Measurements from ENCODE around the gene GALNT10.
A peak's percentile ranks its signal among the peaks of the same experiment; 100 is the strongest.

GALNT10 gene

DNA sequence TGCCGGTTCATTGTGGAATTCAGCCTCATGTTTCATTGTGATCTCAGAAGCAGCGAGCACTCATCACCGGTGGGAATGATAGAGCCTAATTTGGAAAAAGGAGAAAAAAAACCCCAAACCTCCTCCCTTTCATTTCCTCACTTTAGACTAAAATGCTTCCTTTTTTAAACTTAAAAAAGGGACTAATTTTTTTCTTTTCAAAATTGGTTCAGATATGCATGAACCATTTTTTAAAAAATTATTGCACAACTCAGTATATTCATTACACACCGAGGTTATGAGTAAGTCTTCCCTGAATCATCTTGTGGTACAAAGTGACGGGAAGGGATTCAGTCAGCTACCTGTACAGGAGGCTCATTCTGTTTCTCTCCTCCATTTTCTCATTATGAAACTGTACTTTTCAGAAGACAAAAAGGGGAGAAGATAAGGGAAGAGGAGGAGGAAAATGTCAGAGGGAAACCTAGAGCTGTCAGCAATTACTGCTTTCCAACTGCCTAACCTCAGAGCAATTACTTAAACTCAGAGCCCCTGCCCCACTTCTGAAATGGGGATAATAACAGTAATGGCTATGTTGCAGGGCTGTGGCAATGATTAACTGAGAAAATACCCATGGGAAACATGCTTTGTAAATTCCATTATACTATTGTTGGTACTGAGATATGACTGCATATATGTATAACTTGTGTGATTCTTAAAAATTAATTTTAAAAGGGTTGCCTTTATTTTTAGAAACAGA is 24.0 kb downstream of the GALNT10 start:
- Histone ChIP-seq H3K9me3 (ENCODE audit: control insufficient read depth in 2 of 2, low read length in 2 of 2) (no peaks in the 10 kb centered on the region), H3K9ac (ENCODE audit: low read depth in 1 of 2, low read length in 2 of 2) (no peak overlapping the region), H3K4me1 (ENCODE audit: control insufficient read depth in 2 of 2, insufficient read depth in 2 of 2, low read length in 2 of 2) (no peaks in the 10 kb centered on the region), H3K27ac (ENCODE audit: low read depth in 2 of 2, low read length in 2 of 2) (no peak overlapping the region), H3K27me3 (ENCODE audit: control insufficient read depth in 2 of 2, insufficient read depth in 2 of 2, low read length in 2 of 2) (no peaks in the 10 kb centered on the region), H3K36me3 (ENCODE audit: control insufficient read depth in 2 of 2, insufficient read depth in 2 of 2, low read length in 2 of 2) (peaks cover 0 to 3% of the 10 kb centered on the region in 2 donors), H3K4me3 (ENCODE audit: low read length in 2 of 2) (no peak overlapping the region)

DNA sequence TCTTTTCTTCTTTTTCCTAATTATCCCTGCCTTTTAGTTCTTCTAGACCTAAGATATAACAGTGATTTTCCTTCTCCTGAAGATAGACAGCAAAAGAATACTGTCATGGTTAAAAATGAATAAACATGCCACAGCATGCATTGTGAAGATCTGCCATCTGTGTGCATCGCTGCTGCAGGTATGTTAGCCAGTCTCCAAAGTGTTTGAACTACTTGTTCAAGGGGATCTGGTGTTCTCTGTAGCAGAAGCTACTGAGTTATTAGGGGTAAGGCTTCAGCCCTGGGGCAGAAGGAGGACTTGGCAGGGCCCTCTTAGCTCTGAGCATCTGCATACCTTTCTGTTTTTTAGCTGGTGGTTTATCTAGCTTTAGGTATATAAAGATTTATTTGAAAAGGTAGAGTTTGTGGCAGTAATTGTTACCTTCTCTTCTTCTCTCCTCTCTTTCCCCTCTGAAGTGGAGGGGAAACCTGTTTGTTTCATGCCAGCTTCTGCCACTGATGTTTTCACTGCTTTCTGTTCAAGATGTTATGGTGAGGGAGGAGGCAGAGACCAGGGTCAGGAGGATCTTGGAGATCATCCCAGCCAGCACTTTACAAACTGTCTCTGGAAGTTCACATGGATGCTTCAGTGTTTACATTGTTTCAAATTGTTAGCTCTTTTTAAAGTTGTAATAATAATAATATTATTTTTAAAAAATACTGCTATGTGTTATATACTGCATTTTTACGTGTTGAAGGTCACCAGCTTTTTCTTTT is 25.2 kb downstream of the GALNT10 start:
- Histone ChIP-seq H3K27me3 (ENCODE audit: control insufficient read depth in 2 of 2, insufficient read depth in 2 of 2, low read length in 2 of 2) (no peaks in the 10 kb centered on the region), H3K9me3 (ENCODE audit: control insufficient read depth in 2 of 2, low read length in 2 of 2) (no peaks in the 10 kb centered on the region), H3K4me3 (ENCODE audit: low read length in 2 of 2) (no peak overlapping the region), H3K4me1 (ENCODE audit: control insufficient read depth in 2 of 2, insufficient read depth in 2 of 2, low read length in 2 of 2) (no peaks in the 10 kb centered on the region), H3K27ac (ENCODE audit: low read depth in 2 of 2, low read length in 2 of 2) (no peak overlapping the region), H3K9ac (ENCODE audit: low read depth in 1 of 2, low read length in 2 of 2) (no peak overlapping the region), H3K36me3 (ENCODE audit: control insufficient read depth in 2 of 2, insufficient read depth in 2 of 2, low read length in 2 of 2) (peaks cover 0 to 3% of the 10 kb centered on the region in 2 donors)

- Histone ChIP-seq H3K27me3 (ENCODE audit: control insufficient read depth in 2 of 2, insufficient read depth in 2 of 2, low read length in 2 of 2) (no peaks in the 10 kb centered on the region), H3K9me3 (ENCODE audit: control insufficient read depth in 2 of 2, low read length in 2 of 2) (no peaks in the 10 kb centered on the region), H3K27ac (ENCODE audit: low read depth in 2 of 2, low read length in 2 of 2) (no peak overlapping the region), H3K36me3 (ENCODE audit: control insufficient read depth in 2 of 2, insufficient read depth in 2 of 2, low read length in 2 of 2) (peaks cover 0 to 3% of the 10 kb centered on the region in 2 donors), H3K9ac (ENCODE audit: low read depth in 1 of 2, low read length in 2 of 2) (no peak overlapping the region), H3K4me1 (ENCODE audit: control insufficient read depth in 2 of 2, insufficient read depth in 2 of 2, low read length in 2 of 2) (no peaks in the 10 kb centered on the region), H3K4me3 (ENCODE audit: low read length in 2 of 2) (no peak overlapping the region)
Measured at GRCh38 chr5:154217462-154217861, 26.9 kb downstream of the GALNT10 start.

DNA sequence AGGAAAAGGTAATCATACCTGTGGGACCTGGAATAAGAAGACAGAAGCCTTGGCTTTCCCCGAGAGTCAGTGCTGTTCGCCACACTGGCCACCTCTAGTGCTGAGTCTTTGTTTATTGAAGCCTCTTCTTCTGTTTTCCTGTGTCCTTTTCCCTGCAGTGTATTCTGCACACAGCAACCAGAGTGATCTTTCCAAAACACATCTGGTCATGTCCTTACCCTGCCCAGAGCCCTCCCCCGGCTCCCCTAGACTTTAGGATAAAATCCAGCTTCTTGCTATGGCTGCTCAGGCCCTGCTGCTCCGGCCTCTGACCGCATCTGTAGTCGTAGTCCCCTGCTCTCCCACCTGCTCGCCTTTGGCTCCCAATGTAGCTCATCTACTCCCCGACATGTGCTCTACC is 28.3 kb downstream of the GALNT10 start:
- Histone ChIP-seq H3K9me3 (ENCODE audit: control insufficient read depth in 2 of 2, low read length in 2 of 2) (no peaks in the 10 kb centered on the region), H3K27ac (ENCODE audit: low read depth in 2 of 2, low read length in 2 of 2) (no peak overlapping the region), H3K36me3 (ENCODE audit: control insufficient read depth in 2 of 2, insufficient read depth in 2 of 2, low read length in 2 of 2) (peaks cover 0 to 3% of the 10 kb centered on the region in 2 donors)

GRCh38 chr5:154220625-154221024 is 30.1 kb downstream of the GALNT10 start:
- Histone ChIP-seq H3K36me3 (ENCODE audit: control insufficient read depth in 2 of 2, insufficient read depth in 2 of 2, low read length in 2 of 2) (peaks cover 0 to 3% of the 10 kb centered on the region in 2 donors), H3K4me3 (ENCODE audit: low read length in 2 of 2) (no peak overlapping the region), H3K4me1 (ENCODE audit: control insufficient read depth in 2 of 2, insufficient read depth in 2 of 2, low read length in 2 of 2) (no peaks in the 10 kb centered on the region), H3K9ac (ENCODE audit: low read depth in 1 of 2, low read length in 2 of 2) (no peak overlapping the region), H3K27ac (ENCODE audit: low read depth in 2 of 2, low read length in 2 of 2) (no peak overlapping the region), H3K9me3 (ENCODE audit: control insufficient read depth in 2 of 2, low read length in 2 of 2) (no peaks in the 10 kb centered on the region), H3K27me3 (ENCODE audit: control insufficient read depth in 2 of 2, insufficient read depth in 2 of 2, low read length in 2 of 2) (no peaks in the 10 kb centered on the region)

More for the DNA sequence above, 28.3 kb downstream of the GALNT10 start:
- Histone ChIP-seq H3K27me3 (ENCODE audit: control insufficient read depth in 2 of 2, insufficient read depth in 2 of 2, low read length in 2 of 2) (no peaks in the 10 kb centered on the region), H3K4me1 (ENCODE audit: control insufficient read depth in 2 of 2, insufficient read depth in 2 of 2, low read length in 2 of 2) (no peaks in the 10 kb centered on the region), H3K4me3 (ENCODE audit: low read length in 2 of 2) (no peak overlapping the region), H3K9ac (ENCODE audit: low read depth in 1 of 2, low read length in 2 of 2) (no peak overlapping the region)

DNA sequence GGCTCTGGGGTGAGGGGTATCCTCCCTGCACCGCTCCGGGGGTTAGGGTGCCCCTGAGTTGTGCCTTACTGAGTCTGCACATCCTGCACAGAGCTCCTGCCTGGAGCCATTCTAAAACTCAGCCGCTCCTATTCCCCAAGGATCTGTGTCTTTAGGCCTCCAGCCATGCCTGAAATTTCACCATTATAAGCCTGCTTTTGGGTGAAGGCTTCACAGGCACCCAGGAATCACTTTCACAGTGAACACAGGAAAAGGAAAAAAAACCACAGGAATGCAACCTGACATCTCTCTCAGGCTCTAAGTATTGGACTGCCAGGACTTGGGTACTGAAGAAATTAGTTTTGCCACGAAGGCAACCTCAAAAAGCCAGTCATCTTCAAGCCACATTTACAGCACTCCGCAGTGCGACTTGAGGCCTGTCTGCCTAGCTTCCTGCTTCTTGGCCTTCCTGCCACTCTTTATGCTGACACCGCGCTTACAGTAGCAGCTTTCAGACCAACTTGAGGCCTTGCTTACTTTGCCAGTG is 30.9 kb downstream of the GALNT10 start:
- Histone ChIP-seq H3K9me3 (ENCODE audit: control insufficient read depth in 2 of 2, low read length in 2 of 2) (no peaks in the 10 kb centered on the region), H3K4me3 (ENCODE audit: low read length in 2 of 2) (no peak overlapping the region), H3K27ac (ENCODE audit: low read depth in 2 of 2, low read length in 2 of 2) (peak overlapping the region; percentile 12 to 24), H3K4me1 (ENCODE audit: control insufficient read depth in 2 of 2, insufficient read depth in 2 of 2, low read length in 2 of 2) (no peaks in the 10 kb centered on the region), H3K36me3 (ENCODE audit: control insufficient read depth in 2 of 2, insufficient read depth in 2 of 2, low read length in 2 of 2) (peaks cover 0 to 3% of the 10 kb centered on the region in 2 donors), H3K27me3 (ENCODE audit: control insufficient read depth in 2 of 2, insufficient read depth in 2 of 2, low read length in 2 of 2) (no peaks in the 10 kb centered on the region), H3K9ac (ENCODE audit: low read depth in 1 of 2, low read length in 2 of 2) (no peak overlapping the region)

DNA sequence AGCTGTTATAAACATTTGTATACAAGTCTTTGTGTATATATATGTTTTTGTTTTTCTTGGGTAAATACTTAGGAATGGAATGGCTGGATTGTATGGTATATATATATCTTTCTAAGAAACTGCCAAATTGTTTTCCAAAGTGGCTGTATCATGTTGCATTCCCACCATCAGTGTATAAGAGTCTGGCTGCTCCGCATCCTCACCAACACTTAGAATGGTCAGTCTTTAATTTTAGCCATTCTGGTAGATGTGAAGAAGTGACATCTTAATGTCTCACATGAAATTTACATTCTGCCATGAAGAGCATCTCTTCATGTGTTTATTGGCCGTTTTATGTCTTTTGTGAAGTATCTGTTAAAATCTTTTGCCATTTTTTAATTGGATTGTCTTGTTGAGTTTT is 31.9 kb downstream of the GALNT10 start:
- no peaks in the 10 kb centered on the region for H3K9me3 ChIP-seq (ENCODE audit: control insufficient read depth in 2 of 2, low read length in 2 of 2)

GRCh38 chr5:154223320-154223719 is 32.8 kb downstream of the GALNT10 start:
- H3K36me3 ChIP-seq (ENCODE audit: control insufficient read depth in 2 of 2, insufficient read depth in 2 of 2, low read length in 2 of 2): peaks cover 0 to 3% of the 10 kb centered on the region in 2 donors
- no peak overlapping the region for H3K9ac ChIP-seq (ENCODE audit: low read depth in 1 of 2, low read length in 2 of 2)
- H3K4me1 ChIP-seq (ENCODE audit: control insufficient read depth in 2 of 2, insufficient read depth in 2 of 2, low read length in 2 of 2): no peaks in the 10 kb centered on the region
- H3K27me3 ChIP-seq (ENCODE audit: control insufficient read depth in 2 of 2, insufficient read depth in 2 of 2, low read length in 2 of 2): no peaks in the 10 kb centered on the region
- no peak overlapping the region for H3K4me3 ChIP-seq (ENCODE audit: low read length in 2 of 2)
- no peak overlapping the region for H3K27ac ChIP-seq (ENCODE audit: low read depth in 2 of 2, low read length in 2 of 2)
- no peaks in the 10 kb centered on the region for H3K9me3 ChIP-seq (ENCODE audit: control insufficient read depth in 2 of 2, low read length in 2 of 2)

More for the DNA sequence above, 31.9 kb downstream of the GALNT10 start:
- Histone ChIP-seq H3K9ac (ENCODE audit: low read depth in 1 of 2, low read length in 2 of 2) (no peak overlapping the region), H3K27me3 (ENCODE audit: control insufficient read depth in 2 of 2, insufficient read depth in 2 of 2, low read length in 2 of 2) (no peaks in the 10 kb centered on the region), H3K27ac (ENCODE audit: low read depth in 2 of 2, low read length in 2 of 2) (no peak overlapping the region), H3K4me3 (ENCODE audit: low read length in 2 of 2) (no peak overlapping the region), H3K36me3 (ENCODE audit: control insufficient read depth in 2 of 2, insufficient read depth in 2 of 2, low read length in 2 of 2) (peaks cover 0 to 3% of the 10 kb centered on the region in 2 donors), H3K4me1 (ENCODE audit: control insufficient read depth in 2 of 2, insufficient read depth in 2 of 2, low read length in 2 of 2) (no peaks in the 10 kb centered on the region)

DNA sequence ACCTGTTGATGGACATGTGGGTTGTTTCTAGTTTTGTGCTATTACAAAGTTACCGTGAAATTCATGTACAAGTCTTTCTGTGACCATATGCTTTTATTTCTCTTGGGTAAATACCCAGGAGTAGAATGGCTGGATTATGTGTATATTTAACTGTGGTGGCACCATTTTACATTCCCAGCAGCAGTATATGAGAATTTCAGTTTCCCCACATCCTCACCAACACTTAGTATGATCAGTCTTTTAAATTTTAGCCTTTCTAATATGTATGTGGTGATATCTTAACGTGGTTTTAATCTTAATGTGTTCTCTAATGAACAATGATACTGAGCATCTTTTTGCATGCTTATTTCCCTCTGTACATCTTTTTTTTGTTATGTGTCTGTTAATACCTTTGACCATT is 36.6 kb downstream of the GALNT10 start:
- no peaks in the 10 kb centered on the region for H3K27me3 ChIP-seq (ENCODE audit: control insufficient read depth in 2 of 2, insufficient read depth in 2 of 2, low read length in 2 of 2)
- no peak overlapping the region for H3K27ac ChIP-seq (ENCODE audit: low read depth in 2 of 2, low read length in 2 of 2)
- no peaks in the 10 kb centered on the region for H3K36me3 ChIP-seq (ENCODE audit: control insufficient read depth in 2 of 2, insufficient read depth in 2 of 2, low read length in 2 of 2)

GRCh38 chr5:154228696-154229095 is 38.2 kb downstream of the GALNT10 start:
- Histone ChIP-seq H3K36me3 (ENCODE audit: control insufficient read depth in 2 of 2, insufficient read depth in 2 of 2, low read length in 2 of 2) (no peaks in the 10 kb centered on the region), H3K9me3 (ENCODE audit: control insufficient read depth in 2 of 2, low read length in 2 of 2) (no peaks in the 10 kb centered on the region), H3K27ac (ENCODE audit: low read depth in 2 of 2, low read length in 2 of 2) (no peak overlapping the region), H3K4me3 (ENCODE audit: low read length in 2 of 2) (peak overlapping the region in 1 of 2 donors; percentile 26), H3K9ac (ENCODE audit: low read depth in 1 of 2, low read length in 2 of 2) (no peak overlapping the region), H3K27me3 (ENCODE audit: control insufficient read depth in 2 of 2, insufficient read depth in 2 of 2, low read length in 2 of 2) (no peaks in the 10 kb centered on the region), H3K4me1 (ENCODE audit: control insufficient read depth in 2 of 2, insufficient read depth in 2 of 2, low read length in 2 of 2) (no peaks in the 10 kb centered on the region)

More for the DNA sequence above, 36.6 kb downstream of the GALNT10 start:
- H3K9me3 ChIP-seq (ENCODE audit: control insufficient read depth in 2 of 2, low read length in 2 of 2): no peaks in the 10 kb centered on the region
- H3K4me1 ChIP-seq (ENCODE audit: control insufficient read depth in 2 of 2, insufficient read depth in 2 of 2, low read length in 2 of 2): no peaks in the 10 kb centered on the region
- no peak overlapping the region for H3K4me3 ChIP-seq (ENCODE audit: low read length in 2 of 2)
- no peak overlapping the region for H3K9ac ChIP-seq (ENCODE audit: low read depth in 1 of 2, low read length in 2 of 2)
